GM12878 (cell line): ENCODE measurements around the gene GHSR. TPM values are rescaled to one million over a fixed set of nuclear protein-coding genes. Genes with fewer than 3 reads are reported as not detected.

Experiments used
- ATAC-seq: fragments of 200-7000 bp; cut with Tn5 transposase; 3 replicates; pipeline ENCODE4 v1.9.1; 2020; ENCODE audit warnings: mild to moderate bottlenecking, moderate library complexity
- BruUV-seq: library from RNA; stranded (reverse); fragments of 400-500 nt; replicated peaks from 2 replicates; lab custom pipeline; 2021; lab: Mats Ljungman, UMichigan
- CTCF ChIA-PET: fragments of 300-600 bp; sonication (Branson Sonifier 250); formaldehyde crosslinking; extraction: SDS; loops from one replicate; lab custom pipeline; 2021; ENCODE audit warnings: inconsistent platforms; lab: Yijun Ruan, JAX
- POLR2A ChIA-PET: fragments of 350-600 bp; formaldehyde crosslinking; extraction: SDS; loops from one replicate; lab custom pipeline; 2021; ENCODE audit warnings: inconsistent platforms; lab: Charles Lee
- RAD21 ChIA-PET: fragments of 300-600 bp; sonication (Branson Sonifier 250); formaldehyde crosslinking; loops from one replicate; lab custom pipeline; 2023; ENCODE audit warnings: antibody characterized with exemption; ENCODE audit not compliant: unreplicated experiment; lab: Charles Lee
- SMC1A ChIA-PET: fragments of 300-600 bp; sonication (Branson Sonifier 250); formaldehyde crosslinking; loops from one replicate; lab custom pipeline; 2023; ENCODE audit not compliant: unreplicated experiment, uncharacterized antibody; lab: Charles Lee
- DNase-seq: peaks from one replicate; pipeline ENCODE4 v3.0.0-alpha.2; 2011; ENCODE audit warnings: low read depth, low spot score
- FAIRE-seq: peaks from 3 replicates; lab custom pipeline; 2011; peaks lifted over from hg19 to GRCh38; lab: Jason Lieb, UNC
- H2AFZ ChIP-seq: 2 replicates; pipeline ENCODE4 v1.6.0; 2011; ENCODE audit warnings: low read depth, low read length, control low read depth; ENCODE audit not compliant: control insufficient read depth
- H3K27ac ChIP-seq: 2 replicates; pipeline ENCODE4 v1.5.1; 2011; ENCODE audit warnings: control low read depth; ENCODE audit not compliant: control insufficient read depth, insufficient read depth
- H3K27me3 ChIP-seq, 2 experiments: replicated peaks in 1 of 2; 2 replicates each; pipeline versions ENCODE4 v1.6.0 to v1.6.1; 2011; ENCODE audit warnings: low read length in 1 of 2; ENCODE audit not compliant: control insufficient read depth in 2 of 2, insufficient read depth in 2 of 2
- H3K36me3 ChIP-seq, 2 experiments: 2 replicates each; pipeline ENCODE4 v1.5.1; 2011; ENCODE audit warnings: low read length in 1 of 2; ENCODE audit not compliant: control insufficient read depth in 2 of 2, insufficient read depth in 2 of 2
- H3K4me1 ChIP-seq: 2 replicates; pipeline ENCODE4 v1.6.1; 2011; ENCODE audit warnings: mild to moderate bottlenecking, low read length, moderate library complexity, mixed read lengths; ENCODE audit not compliant: control insufficient read depth, insufficient read depth
- H3K4me2 ChIP-seq: 2 replicates; pipeline ENCODE4 v1.6.0; 2011; ENCODE audit warnings: control low read depth; ENCODE audit not compliant: control insufficient read depth, insufficient read depth
- H3K4me3 ChIP-seq: fragments of 200-600 bp; sonication (generic); 2 replicates; pipeline ENCODE4 v1.5.1; 2016
- H3K79me2 ChIP-seq: 2 replicates; pipeline ENCODE4 v1.6.0; 2011; ENCODE audit warnings: low read length; ENCODE audit not compliant: control insufficient read depth, insufficient read depth
- H3K9ac ChIP-seq: 2 replicates; pipeline ENCODE4 v1.8.0; 2011; ENCODE audit warnings: low read length, control low read depth, mixed read lengths; ENCODE audit not compliant: control insufficient read depth, insufficient read depth
- H3K9me3 ChIP-seq: replicated peaks from 3 replicates; pipeline ENCODE4 v1.5.1; 2011; ENCODE audit warnings: mild to moderate bottlenecking, low read length; ENCODE audit not compliant: control insufficient read depth, insufficient read depth
- H4K20me1 ChIP-seq: 2 replicates; pipeline ENCODE4 v1.6.0; 2011; ENCODE audit not compliant: control insufficient read depth, insufficient read depth
- BACH1 ChIP-seq: fragments of 450-650 bp; IDR thresholded peaks from 2 replicates; pipeline ENCODE4 v1.6.1; 2017; ENCODE audit warnings: mild to moderate bottlenecking, borderline replicate concordance
- BCL3 ChIP-seq: IDR thresholded peaks from 2 replicates; pipeline ENCODE4 v1.6.1; 2011; ENCODE audit warnings: borderline replicate concordance, low read depth, mild to moderate bottlenecking, moderate library complexity, low read length; ENCODE audit not compliant: insufficient read depth, poor library complexity, severe bottlenecking
- EP300 ChIP-seq, 2 experiments: fragments of 150-350 bp in 1 of 2; IDR thresholded peaks; 2 replicates each; pipeline ENCODE4 v1.6.1; 2011 to 2012; ENCODE audit warnings: low read depth in 2 of 2, low read length in 2 of 2, borderline replicate concordance in 1 of 2, improper control_type of control experiment in 1 of 2, inconsistent platforms in 1 of 2; ENCODE audit not compliant: control insufficient read depth in 1 of 2
- FOS ChIP-seq: IDR thresholded peaks from 3 replicates; pipeline ENCODE4 v1.6.1; 2011; ENCODE audit warnings: borderline replicate concordance; ENCODE audit not compliant: insufficient read length; ENCODE audit errors: extremely low read depth
- HDGF ChIP-seq: fragments of 450-650 bp; IDR thresholded peaks from 2 replicates; pipeline ENCODE4 v1.6.1; 2016; ENCODE audit warnings: antibody characterized with exemption
- KDM1A ChIP-seq: fragments of 200-600 bp; sonication (generic); IDR thresholded peaks from 2 replicates; pipeline ENCODE4 v1.6.1; 2016; ENCODE audit warnings: borderline replicate concordance
- LARP7 ChIP-seq: fragments of 450-650 bp; IDR thresholded peaks from 2 replicates; pipeline ENCODE4 v1.6.1; 2017; ENCODE audit warnings: mild to moderate bottlenecking
- NFYA ChIP-seq: IDR thresholded peaks from 2 replicates; pipeline ENCODE4 v1.6.1; 2011; ENCODE audit warnings: low read depth, mild to moderate bottlenecking, low read length, improper control_type of control experiment, borderline replicate concordance
- PML ChIP-seq: IDR thresholded peaks from 2 replicates; pipeline ENCODE4 v1.6.1; 2012; ENCODE audit warnings: low read length, inconsistent platforms
- RCOR1 ChIP-seq: conservative IDR thresholded peaks from 2 replicates; pipeline ENCODE4 v1.6.1; 2012; ENCODE audit warnings: low read depth, low read length, improper control_type of control experiment
- SRF ChIP-seq, 2 experiments: IDR thresholded peaks; 2 replicates each; pipeline ENCODE4 v1.6.1; 2011; ENCODE audit warnings: low read depth in 2 of 2, low read length in 2 of 2, mild to moderate bottlenecking in 1 of 2, moderate library complexity in 1 of 2
- TBL1XR1 ChIP-seq: IDR thresholded peaks from 2 replicates; pipeline ENCODE4 v1.6.1; 2012; ENCODE audit warnings: low read depth, low read length, improper control_type of control experiment
- ZBTB40 ChIP-seq: fragments of 450-650 bp; IDR thresholded peaks from 2 replicates; pipeline ENCODE4 v1.6.1; 2016; ENCODE audit warnings: mild to moderate bottlenecking, moderate library complexity, borderline replicate concordance
- ZNF217 ChIP-seq: fragments of 450-650 bp; IDR thresholded peaks from 2 replicates; pipeline ENCODE4 v1.6.1; 2017; ENCODE audit warnings: antibody characterized with exemption, mild to moderate bottlenecking
- WGBS: methylation state at CpG from one replicate; pipeline ENCODE4 v1.1.6; 2016; ENCODE audit warnings: low lambda C conversion rate; ENCODE audit not compliant: insufficient replicate concordance, insufficient coverage; ENCODE audit errors: missing lambda C conversion rate; 5-methylcytosine and 5-hydroxymethylcytosine counted together
- in situ Hi-C: fragments of 300-500 bp; cut with MboI; formaldehyde crosslinking; loops from 9 replicates; pipeline ENCODE4 v1.14.3; 2018; ENCODE audit warnings: mixed read lengths
- intact Hi-C: fragments of 100-400 bp; cut with micrococcal nuclease; formaldehyde crosslinking; loops from one replicate; pipeline ENCODE4 v1.14.2; 2022; ENCODE audit not compliant: unreplicated experiment
- polyA plus RNA-seq, 11 experiments: library from polyadenylated mRNA; depleted of rRNA in 4 of 11; unstranded in 6 of 11; stranded (reverse) in 5 of 11; fragments of >200 nt; fragmentation: Nextera tagmentation in 4 of 11; fragmentation: Illumina TruSeq in 1 of 11; extraction: Ambion mirVana in 4 of 11; extraction: Trizol in 1 of 11; gene quantifications; 1 replicate in 1 of 11; 2 replicates in 10 of 11; pipeline versions ENCODE4 v1.2.1 to v1.2.3, GENCODE V29; 2011 to 2016; ENCODE audit warnings: inconsistent platforms in 2 of 11, missing spikeins in 2 of 11, low read depth in 1 of 11
- total RNA-seq, 4 experiments: library from RNA; depleted of rRNA in 3 of 4; stranded (reverse); fragments of >200 nt in 3 of 4; fragmentation: Illumina TruSeq in 1 of 4; extraction: Trizol in 1 of 4; gene quantifications; 2 replicates each; pipeline versions ENCODE4 v1.2.1 to v1.2.3, GENCODE V29; 2013 to 2021
- TF ChIP-seq, protein P1 (sequence below): fragments of 450-650 bp; formaldehyde crosslinking; IDR thresholded peaks from 2 replicates; pipeline ENCODE4 v1.5.0; 2022; ENCODE audit warnings: mild to moderate bottlenecking, missing genetic modification characterization

GHSR gene
- total and polyA plus RNA-seq, 10 of the 15 experiments (the other 5 are each of a cell fraction or from before 2014, with no cell fraction given) = not detected

DNA sequence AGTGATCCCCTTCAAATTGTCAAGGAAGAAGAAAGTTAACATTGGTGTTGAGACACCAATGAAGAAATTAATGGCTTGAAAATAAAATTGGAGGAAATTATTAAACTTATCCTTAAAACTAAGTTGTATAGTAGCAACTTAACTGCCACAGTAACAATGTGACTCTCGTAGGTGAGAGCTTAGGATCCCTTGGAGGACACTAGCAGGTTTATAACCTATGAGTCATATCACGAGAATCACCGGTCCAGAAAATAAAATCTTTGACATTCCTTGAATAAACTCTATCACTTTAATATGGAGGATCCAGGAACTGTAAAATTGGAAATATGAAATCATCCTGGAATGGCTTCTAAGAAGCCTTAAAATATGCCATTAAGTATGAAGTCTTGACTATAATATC lies 2.1 kb downstream of the GHSR start (continued):
- TF ChIP-seq, protein P1, sequence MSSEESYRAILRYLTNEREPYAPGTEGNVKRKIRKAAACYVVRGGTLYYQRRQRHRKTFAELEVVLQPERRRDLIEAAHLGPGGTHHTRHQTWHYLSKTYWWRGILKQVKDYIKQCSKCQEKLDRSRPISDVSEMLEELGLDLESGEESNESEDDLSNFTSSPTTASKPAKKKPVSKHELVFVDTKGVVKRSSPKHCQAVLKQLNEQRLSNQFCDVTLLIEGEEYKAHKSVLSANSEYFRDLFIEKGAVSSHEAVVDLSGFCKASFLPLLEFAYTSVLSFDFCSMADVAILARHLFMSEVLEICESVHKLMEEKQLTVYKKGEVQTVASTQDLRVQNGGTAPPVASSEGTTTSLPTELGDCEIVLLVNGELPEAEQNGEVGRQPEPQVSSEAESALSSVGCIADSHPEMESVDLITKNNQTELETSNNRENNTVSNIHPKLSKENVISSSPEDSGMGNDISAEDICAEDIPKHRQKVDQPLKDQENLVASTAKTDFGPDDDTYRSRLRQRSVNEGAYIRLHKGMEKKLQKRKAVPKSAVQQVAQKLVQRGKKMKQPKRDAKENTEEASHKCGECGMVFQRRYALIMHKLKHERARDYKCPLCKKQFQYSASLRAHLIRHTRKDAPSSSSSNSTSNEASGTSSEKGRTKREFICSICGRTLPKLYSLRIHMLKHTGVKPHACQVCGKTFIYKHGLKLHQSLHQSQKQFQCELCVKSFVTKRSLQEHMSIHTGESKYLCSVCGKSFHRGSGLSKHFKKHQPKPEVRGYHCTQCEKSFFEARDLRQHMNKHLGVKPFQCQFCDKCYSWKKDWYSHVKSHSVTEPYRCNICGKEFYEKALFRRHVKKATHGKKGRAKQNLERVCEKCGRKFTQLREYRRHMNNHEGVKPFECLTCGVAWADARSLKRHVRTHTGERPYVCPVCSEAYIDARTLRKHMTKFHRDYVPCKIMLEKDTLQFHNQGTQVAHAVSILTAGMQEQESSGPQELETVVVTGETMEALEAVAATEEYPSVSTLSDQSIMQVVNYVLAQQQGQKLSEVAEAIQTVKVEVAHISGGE (CRISPR knock-in tag) = no peak
- TF ChIP-seq LARP7 = no peak
- no peak for TF ChIP-seq KDM1A
- no peak for TF ChIP-seq TBL1XR1
- no peak for TF ChIP-seq RCOR1
- TF ChIP-seq PML = no peak
- no peak for TF ChIP-seq NFYA
- TF ChIP-seq EP300 (IDR thresholded peaks at IDR 0.05; ENCODE audit: borderline replicate concordance in 1 of 2, control insufficient read depth in 1 of 2, low read depth in 2 of 2, low read length in 2 of 2) = no peak
- no peak for TF ChIP-seq ZNF217

- Histone ChIP-seq H3K4me3 (no peak overlapping the region), H3K36me3 (no peaks in the 10 kb centered on the region), H4K20me1 (no peaks in the 10 kb centered on the region), H3K79me2 (no peaks in the 10 kb centered on the region), H3K9ac (no peak overlapping the region), H2AFZ (no peak overlapping the region), H3K4me2 (no peak overlapping the region), H3K27me3 (peaks cover 17 to 25% of the 10 kb centered on the region in 2 experiments), H3K4me1 (no peaks in the 10 kb centered on the region), H3K27ac (no peak overlapping the region), H3K9me3 (no peaks in the 10 kb centered on the region; the same call in 2 of the 3 replicates)
- ChIA-PET SMC1A (interaction anchor here (0.6 to 1.3 kb wide), 2 partner anchors 151 to 984 kb away, joined by 3 read pairs; no protein-coding TSS in a partner anchor), CTCF (interaction anchor here (1.3 to 2.5 kb wide), 2 partner anchors 16 to 151 kb away, joined by 3 to 13 read pairs; no protein-coding TSS in a partner anchor), RAD21 (interaction anchor here (1.6 kb wide), 1 partner anchor 150 kb away, joined by 3 read pairs; no protein-coding TSS in a partner anchor), POLR2A (interaction anchor here (0.6 kb wide), 1 partner anchor 307 kb away, joined by 3 read pairs; no protein-coding TSS in a partner anchor)
- DNase-seq = no peak
- FAIRE-seq = no peak
- BruUV-seq = no TSS peak
- intact Hi-C loops = no loop called here
- ATAC-seq = no peak
- 21% methylated on average over 6 of the region's 6 CpGs for WGBS
- in situ Hi-C loops = no loop called here
- TF ChIP-seq BACH1 (no peak), FOS (no peak), SRF (IDR thresholded peaks at IDR 0.05; ENCODE audit: low read depth in 2 of 2, low read length in 2 of 2) (no peak), HDGF (no peak), BCL3 (no peak), ZBTB40 (no peak)
Observed at GRCh38 chr3:172444821-172445220, 3.4 kb downstream of the GHSR start.
